Stimulated activated naive CD8-positive, alpha-beta T cell treated with anti-CD3 and anti-CD28 coated beads, Interleukin-15, amount 100 ng/mL, for 72 hours (primary cell): ENCODE results near the gene WDR12.
A peak's percentile ranks its signal among the peaks of the same experiment; 100 is the strongest.
"Not testable (repeated sequence)": the region's sequence is repeated elsewhere in the genome, so short reads cannot be mapped to it uniquely, and the experiment has no call there.

Experiments used
- ATAC-seq: fragments of 150-1000 bp; cut with Tn5 transposase; 2 replicates; pipeline ENCODE4 v1.10.0; 2021; ENCODE audit warnings: mild to moderate bottlenecking, moderate library complexity
- DNase-seq, 2 donors: peaks; one replicate each; pipeline ENCODE4 v3.0.0; 2021 to 2022
- H3K27ac Mint-ChIP-seq, 2 donors: one replicate each; pipeline ENCODE4 v1.8.0; 2022; ENCODE audit warnings: mild to moderate bottlenecking in 2 of 2, mixed read lengths in 2 of 2, moderate library complexity in 2 of 2
- H3K27me3 Mint-ChIP-seq: one replicate; pipeline ENCODE4 v1.8.0; 2022; ENCODE audit warnings: mixed read lengths
- H3K4me1 Mint-ChIP-seq: one replicate; pipeline ENCODE4 v1.8.0; 2022; ENCODE audit warnings: mild to moderate bottlenecking, mixed read lengths
- H3K4me3 Mint-ChIP-seq, 2 donors: one replicate each; pipeline ENCODE4 v1.8.0; 2022; ENCODE audit warnings: mild to moderate bottlenecking in 2 of 2, mixed read lengths in 2 of 2, moderate library complexity in 1 of 2
- H3K9me3 Mint-ChIP-seq, 2 donors: one replicate each; pipeline ENCODE4 v1.8.0; 2022; ENCODE audit warnings: mixed read lengths in 2 of 2

The WDR12 gene

DNA sequence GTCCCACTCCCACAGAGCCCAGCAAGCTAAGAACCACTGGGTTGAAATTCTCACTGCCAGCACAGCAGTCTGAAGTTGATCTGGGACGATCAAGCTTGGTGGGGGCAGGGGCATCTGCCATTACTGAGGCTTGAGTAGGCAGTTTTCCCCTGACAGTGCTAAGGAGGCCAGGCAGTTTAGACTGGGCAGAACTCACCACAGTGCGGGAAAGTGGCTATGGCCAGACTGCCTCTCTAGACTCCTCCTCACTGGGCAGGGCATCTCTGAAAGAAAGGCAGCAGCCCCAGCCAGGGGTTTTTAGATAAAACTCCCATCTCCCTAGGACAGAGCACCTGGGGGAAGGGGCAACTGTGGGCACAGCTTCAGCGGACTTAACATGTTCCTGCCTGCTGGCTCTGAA, 62.1 kb downstream of the WDR12 start:
- not testable (repeated sequence) for H3K27ac Mint-ChIP-seq, H3K9me3 Mint-ChIP-seq, ATAC-seq, H3K27me3 Mint-ChIP-seq, H3K4me3 Mint-ChIP-seq, DNase-seq
- peaks cover 17% of the 10 kb centered on the region for H3K4me1 Mint-ChIP-seq

DNA sequence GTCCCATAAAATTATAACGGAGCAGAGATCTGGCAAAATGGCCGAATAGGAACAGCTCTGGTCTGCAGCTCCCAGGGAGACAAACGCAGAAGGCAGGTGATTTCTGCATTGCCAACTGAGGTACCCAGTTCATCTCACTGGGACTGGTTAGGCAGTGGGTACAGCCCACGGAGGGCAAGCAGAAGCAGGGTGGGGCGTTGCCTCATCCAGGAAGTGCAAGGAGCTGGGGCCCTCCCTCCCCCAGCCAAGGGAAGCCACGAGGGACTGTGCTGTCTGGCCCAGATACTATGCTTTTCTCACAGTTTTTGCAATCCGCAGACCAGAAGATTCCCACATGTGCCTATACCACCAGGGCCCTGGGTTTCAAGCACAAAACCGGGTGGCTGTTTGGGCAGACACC, 62.7 kb downstream of the WDR12 start:
- Mint-ChIP-seq H3K27ac (no peak overlapping the region), H3K27me3 (no peaks in the 10 kb centered on the region), H3K4me3 (no peak overlapping the region)

DNA sequence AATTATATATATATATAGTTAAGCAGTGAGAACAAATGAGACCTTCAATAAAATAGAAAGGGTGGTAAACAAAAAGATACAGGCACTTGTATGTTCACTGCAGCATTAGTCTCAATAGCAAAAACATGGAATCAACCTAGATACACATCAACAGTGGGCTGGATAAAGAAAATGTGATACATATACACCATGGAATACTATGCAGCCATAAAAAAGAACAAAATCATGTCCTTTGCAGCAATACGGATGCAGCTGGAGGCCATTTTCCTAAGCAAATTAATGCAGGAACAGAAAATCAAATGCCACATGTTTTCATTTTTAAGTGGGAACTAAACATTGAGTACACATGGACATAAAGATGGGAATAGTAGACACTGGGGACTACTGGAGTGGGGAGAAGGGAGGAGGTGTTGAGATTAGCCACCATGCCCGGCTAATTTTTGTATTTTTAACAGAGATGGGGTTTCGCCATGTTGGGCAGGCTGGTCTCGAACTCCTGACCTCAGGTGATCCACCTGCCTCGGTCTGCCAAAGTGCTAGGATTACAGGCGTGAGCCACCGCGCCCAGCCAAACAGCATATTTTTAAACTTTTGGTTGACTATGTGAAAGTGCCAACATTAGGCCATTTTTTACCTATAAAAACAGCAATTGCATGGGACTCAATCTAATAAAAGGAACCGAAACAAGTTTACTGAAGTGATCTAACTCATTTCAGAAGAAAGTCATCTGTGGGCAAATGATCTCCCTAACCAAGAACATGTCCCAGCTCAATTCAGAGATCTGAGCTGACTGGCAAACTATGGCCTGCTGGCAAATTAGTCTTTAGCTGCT, 63.6 kb downstream of the WDR12 start:
- Mint-ChIP-seq H3K27me3 (no peaks in the 10 kb centered on the region), H3K4me1 (peaks cover 17% of the 10 kb centered on the region), H3K9me3 (peaks cover 0 to 6% of the 10 kb centered on the region in 2 donors), H3K4me3 (no peak overlapping the region), H3K27ac (no peak overlapping the region)
- ATAC-seq (no peak), DNase-seq (no peak)

More for the DNA sequence above, 62.7 kb downstream of the WDR12 start:
- no peak for ATAC-seq
- H3K4me1 Mint-ChIP-seq = peaks cover 17% of the 10 kb centered on the region
- no peak for DNase-seq
- no peaks in the 10 kb centered on the region for H3K9me3 Mint-ChIP-seq

GRCh38 chr2:202844656-202845055, 66.8 kb downstream of the WDR12 start:
- H3K27ac Mint-ChIP-seq = no peak overlapping the region
- ATAC-seq (no peak), DNase-seq (no peak)
- peaks cover 12% of the 10 kb centered on the region for H3K4me1 Mint-ChIP-seq
- H3K4me3 Mint-ChIP-seq = no peak overlapping the region
- H3K9me3 Mint-ChIP-seq = peaks cover 5 to 15% of the 10 kb centered on the region in 2 donors
- H3K27me3 Mint-ChIP-seq = no peaks in the 10 kb centered on the region

DNA sequence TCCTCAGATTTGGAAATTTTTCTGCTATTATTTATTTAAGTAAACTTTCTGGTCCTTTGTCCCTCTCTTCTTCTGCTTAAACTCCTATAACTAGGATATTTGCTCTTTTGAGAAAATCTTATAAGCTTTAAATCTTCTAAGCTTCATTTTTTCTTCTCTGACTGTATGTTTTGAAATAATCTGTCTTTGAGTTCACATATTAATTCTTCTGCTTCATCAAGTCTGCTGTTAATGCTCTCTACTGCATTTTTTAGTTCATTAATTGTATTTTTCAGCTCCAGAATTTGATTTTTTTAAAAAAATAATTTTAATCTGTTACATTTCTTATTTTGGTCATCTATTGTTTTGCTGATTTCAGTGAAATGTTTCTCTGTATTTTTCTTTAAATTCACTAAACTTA, 68.8 kb downstream of the WDR12 start:
- Mint-ChIP-seq H3K9me3 (peaks cover 5 to 15% of the 10 kb centered on the region in 2 donors), H3K27me3 (no peaks in the 10 kb centered on the region), H3K4me3 (no peak overlapping the region), H3K4me1 (no peaks in the 10 kb centered on the region), H3K27ac (no peak overlapping the region)
- DNase-seq (no peak), ATAC-seq (no peak)

- no peak overlapping the region for H3K27ac Mint-ChIP-seq
- ATAC-seq (no peak), DNase-seq (no peak)
Observed at GRCh38 chr2:202841090-202841867, 70.2 kb downstream of the WDR12 start.

DNA sequence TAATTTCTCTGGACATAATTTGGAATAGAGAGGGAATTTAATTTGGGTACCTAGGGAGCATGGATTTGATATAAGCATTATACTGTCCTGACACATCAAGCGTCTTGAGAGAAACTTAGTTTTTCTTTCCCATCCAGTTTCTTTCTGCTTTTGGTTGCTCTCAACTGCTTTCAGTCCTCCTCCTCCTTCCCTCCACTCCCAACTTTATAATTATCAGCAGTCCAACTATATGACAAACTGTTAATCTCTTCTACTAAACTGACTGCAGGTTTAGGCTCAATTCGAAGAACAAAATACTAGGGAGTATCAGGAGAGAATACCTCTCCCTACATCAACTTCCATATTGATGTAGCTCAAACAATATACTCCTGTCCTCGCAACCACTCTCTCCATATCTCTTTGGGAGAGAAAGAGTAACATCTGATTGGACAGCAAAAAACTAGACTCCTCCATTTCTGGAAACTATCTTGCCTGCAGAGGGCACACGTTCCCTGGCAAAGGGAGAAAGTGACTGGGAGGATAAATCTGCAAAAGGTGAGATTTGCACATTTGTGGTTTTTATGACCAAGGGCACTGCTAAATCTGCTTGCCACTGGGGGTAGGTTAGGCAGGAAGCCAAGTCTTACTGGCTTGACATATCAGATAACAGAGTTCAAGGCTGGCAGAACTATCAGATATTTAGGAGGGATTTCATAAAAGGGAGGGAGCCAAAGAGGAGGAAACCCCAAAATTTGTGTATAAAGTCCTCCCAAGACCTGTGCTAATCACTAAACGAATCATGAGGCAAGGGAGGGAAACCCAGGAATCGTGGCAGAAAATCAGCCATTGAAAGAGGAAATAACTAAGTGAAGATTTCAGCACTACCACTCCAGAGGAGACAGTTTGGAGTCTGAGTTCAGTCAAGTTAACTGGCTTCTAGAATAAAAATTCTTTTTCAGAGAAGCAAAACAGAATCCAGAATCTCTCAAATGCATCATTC, 79.9 kb downstream of the WDR12 start:
- Mint-ChIP-seq H3K27ac (no peak overlapping the region), H3K27me3 (no peaks in the 10 kb centered on the region), H3K4me1 (peaks cover 22% of the 10 kb centered on the region), H3K9me3 (no peaks in the 10 kb centered on the region), H3K4me3 (peak overlapping the region; percentile 32 to 49)
- DNase-seq (peak; percentile 44 to 67), ATAC-seq (peak; percentile 95)

More at GRCh38 chr2:202841090-202841867, 70.2 kb downstream of the WDR12 start:
- Mint-ChIP-seq H3K4me3 (no peak overlapping the region), H3K27me3 (no peaks in the 10 kb centered on the region), H3K9me3 (peaks cover 5 to 15% of the 10 kb centered on the region in 2 donors), H3K4me1 (no peaks in the 10 kb centered on the region)

DNA sequence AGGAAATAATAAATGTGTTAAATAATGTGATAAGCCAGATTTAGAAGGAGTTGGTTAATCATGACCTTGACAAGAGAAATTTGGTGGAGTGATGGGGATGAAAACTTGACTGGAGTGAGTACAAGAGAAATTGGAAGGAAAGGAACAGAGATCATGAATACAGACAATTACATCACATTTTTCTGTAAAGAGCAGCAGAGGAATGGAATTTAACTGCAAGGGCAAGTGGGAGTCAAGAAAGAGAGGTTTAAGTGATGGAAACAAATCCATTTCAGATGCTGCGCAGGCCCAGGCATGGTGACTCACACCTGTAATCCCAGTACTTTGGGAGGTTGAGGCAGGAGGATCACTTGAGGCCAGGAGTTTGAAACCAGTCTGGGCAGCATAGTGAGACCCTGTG, 86.6 kb downstream of the WDR12 start:
- Mint-ChIP-seq H3K4me3 (no peak overlapping the region), H3K4me1 (no peaks in the 10 kb centered on the region), H3K27me3 (no peaks in the 10 kb centered on the region), H3K9me3 (no peaks in the 10 kb centered on the region), H3K27ac (peak overlapping the region in 1 of 2 donors; percentile 23)
- ATAC-seq (no peak), DNase-seq (no peak)
